Fibroblast of lung (primary cell): ENCODE results near the gene MYRIP.

Experiments used
- EZH2 ChIP-seq: IDR thresholded peaks from 2 replicates; pipeline ENCODE4 v1.5.1; 2012; ENCODE audit warnings: low read length, control low read depth, mild to moderate bottlenecking; ENCODE audit errors: missing control alignments
- TF ChIP-seq, protein P1 (sequence below), 2 donors: IDR thresholded peaks in 1 of 2; conservative IDR thresholded peaks in 1 of 2; 1 replicate in 1 of 2; 2 replicates in 1 of 2; pipeline ENCODE4 v1.5.1; 2011 to 2012; ENCODE audit warnings: low read length in 2 of 2, control low read depth in 1 of 2, inconsistent platforms in 1 of 2, low read depth in 1 of 2, mild to moderate bottlenecking in 1 of 2

DNA sequence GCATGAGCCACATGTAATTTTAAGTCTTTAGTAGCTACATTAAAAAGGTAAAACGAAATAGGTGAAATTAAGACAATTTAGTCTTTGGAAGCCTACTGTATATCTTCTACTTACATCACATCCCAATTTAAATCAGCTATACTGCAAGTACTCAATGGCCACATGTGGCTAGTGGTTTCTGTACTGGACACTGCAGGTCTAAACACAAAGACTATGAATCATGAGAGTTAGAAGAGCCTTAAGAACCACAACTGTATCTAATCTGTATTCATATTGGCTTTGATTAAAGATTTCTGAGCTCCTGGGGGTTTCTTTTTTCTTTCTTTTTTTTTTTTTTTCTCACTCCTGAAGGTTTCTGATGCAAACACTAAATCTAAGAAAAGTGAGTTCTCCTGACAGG, 497.8 kb downstream of the MYRIP start:
- TF ChIP-seq, protein P1, sequence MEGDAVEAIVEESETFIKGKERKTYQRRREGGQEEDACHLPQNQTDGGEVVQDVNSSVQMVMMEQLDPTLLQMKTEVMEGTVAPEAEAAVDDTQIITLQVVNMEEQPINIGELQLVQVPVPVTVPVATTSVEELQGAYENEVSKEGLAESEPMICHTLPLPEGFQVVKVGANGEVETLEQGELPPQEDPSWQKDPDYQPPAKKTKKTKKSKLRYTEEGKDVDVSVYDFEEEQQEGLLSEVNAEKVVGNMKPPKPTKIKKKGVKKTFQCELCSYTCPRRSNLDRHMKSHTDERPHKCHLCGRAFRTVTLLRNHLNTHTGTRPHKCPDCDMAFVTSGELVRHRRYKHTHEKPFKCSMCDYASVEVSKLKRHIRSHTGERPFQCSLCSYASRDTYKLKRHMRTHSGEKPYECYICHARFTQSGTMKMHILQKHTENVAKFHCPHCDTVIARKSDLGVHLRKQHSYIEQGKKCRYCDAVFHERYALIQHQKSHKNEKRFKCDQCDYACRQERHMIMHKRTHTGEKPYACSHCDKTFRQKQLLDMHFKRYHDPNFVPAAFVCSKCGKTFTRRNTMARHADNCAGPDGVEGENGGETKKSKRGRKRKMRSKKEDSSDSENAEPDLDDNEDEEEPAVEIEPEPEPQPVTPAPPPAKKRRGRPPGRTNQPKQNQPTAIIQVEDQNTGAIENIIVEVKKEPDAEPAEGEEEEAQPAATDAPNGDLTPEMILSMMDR (conservative IDR thresholded peaks at IDR 0.05 in 1 of 2, IDR thresholded peaks at IDR 0.05 in 1 of 2; ENCODE audit: low read depth in 1 of 2, low read length in 2 of 2) = no peak
- no peak for TF ChIP-seq EZH2
